Activated gamma-delta T cell (primary cell): ENCODE data around the gene AAMP.
A peak's percentile ranks its signal among the peaks of the same experiment; 100 is the strongest.
"Not testable (repeated sequence)": the region's sequence is repeated elsewhere in the genome, so short reads cannot be mapped to it uniquely, and the experiment has no call there.

Source experiments
- DNase-seq: peaks from one replicate; lab custom pipeline; 2025; lab: John Stamatoyannopoulos, UW
- total RNA-seq, 2 donors: gene quantifications; one replicate each; lab custom pipeline; 2026; lab: John Stamatoyannopoulos, UW

AAMP gene, protein sequence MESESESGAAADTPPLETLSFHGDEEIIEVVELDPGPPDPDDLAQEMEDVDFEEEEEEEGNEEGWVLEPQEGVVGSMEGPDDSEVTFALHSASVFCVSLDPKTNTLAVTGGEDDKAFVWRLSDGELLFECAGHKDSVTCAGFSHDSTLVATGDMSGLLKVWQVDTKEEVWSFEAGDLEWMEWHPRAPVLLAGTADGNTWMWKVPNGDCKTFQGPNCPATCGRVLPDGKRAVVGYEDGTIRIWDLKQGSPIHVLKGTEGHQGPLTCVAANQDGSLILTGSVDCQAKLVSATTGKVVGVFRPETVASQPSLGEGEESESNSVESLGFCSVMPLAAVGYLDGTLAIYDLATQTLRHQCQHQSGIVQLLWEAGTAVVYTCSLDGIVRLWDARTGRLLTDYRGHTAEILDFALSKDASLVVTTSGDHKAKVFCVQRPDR
- total RNA-seq: 78.3 to 79.0 reads per million in 2 donors

DNA sequence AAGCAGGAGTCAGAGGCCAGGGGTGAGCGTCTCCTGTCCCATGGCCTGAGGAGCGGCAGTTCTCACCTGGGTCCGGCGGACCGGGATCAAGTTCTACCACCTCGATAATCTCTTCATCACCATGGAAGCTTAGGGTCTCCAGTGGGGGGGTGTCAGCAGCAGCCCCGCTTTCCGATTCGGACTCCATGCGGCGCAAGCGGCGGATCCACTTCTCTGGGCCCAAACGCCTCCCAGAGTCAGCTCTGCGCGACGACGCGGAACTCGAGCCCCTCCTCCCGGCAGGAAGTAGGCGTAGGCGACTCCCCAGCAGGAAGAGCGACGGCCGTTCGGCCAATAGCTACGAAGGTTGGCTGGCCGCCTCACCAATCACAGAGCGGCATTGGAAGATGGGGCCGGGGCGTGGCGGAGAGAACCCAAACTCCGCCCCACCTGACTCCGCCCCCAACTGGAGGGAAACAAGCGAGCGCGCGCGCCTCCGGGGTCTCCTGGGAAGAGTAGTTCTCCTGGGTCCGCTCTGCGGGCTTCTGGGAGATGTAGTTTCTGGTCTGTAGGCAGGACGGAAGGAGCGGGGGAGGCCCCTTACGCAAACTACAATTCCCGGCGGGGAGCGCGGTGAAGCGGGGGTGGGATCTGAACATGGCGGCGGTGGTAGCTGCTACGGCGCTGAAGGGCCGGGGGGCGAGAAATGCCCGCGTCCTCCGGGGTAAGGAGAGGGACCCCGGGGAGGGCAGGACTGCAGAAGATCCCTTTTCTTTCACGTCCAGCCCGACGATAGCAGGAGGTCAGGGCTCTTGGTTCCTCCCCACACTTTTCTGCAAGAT is at the start of gene AAMP, which contains the start of gene PNKD:
AAMP (minus strand) TSS at position 238 of the 821 bp plus-strand sequence; CDS start at position 187, 51 bp downstream.
PNKD (plus strand) TSS at position 620 of the 821 bp plus-strand sequence; CDS start at position 637, 17 bp downstream.
- peak; percentile 98 for DNase-seq

DNA sequence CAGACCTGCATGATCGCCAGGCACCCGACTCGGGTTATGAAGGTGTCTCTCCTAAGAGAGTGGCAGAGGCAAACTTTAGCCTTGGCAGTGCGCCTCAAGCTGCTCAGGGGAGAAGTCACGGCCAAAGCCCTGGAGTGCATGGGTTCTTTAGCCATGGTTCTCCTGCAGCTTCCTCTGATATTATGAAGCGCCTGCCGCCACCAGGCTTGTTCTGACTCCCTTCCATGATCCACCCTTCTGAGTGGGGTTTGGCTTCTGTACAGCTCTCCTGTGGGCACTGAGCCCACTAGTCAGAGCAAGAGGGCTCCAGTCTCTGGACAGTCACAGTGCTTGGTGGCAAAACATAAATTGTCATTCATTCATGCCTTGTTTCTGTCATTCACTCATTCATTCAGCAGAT is 48.3 kb upstream of the AAMP start:
- DNase-seq: no peak

DNA sequence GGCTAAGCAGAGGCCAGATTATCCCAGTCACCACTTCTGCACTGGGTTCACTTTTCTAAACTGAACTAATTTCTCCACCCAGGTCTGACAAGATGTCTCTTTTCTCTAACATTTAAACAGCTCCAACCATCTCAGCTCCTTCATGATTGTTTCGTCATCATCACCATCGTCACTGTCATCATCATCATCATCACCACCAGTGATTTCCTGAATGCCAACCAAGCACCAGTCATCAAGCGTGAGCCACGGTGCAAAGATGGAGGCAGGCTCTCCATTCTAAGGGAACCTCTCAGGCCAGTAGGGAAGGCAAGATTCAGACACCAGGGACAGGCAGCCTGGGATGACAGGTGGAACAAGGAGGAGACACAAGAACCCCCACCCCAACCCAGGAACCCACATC is 47.9 kb upstream of the AAMP start:
- no peak for DNase-seq

DNA sequence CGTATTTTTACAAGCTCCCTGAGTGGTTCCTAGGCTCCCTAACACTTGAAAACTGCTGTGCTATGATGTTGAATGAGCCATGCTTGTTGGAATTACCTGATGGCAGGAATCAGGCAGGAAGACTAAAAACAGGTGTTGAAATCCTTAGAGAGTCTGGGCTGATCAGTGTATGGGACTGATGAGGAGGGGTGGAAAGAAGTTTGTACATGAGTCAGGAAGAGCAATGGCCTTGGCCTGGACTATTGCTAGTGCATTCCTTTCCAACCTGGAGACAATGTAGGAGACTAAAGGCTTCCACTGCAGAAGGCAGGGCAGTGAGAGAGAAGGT is 47.3 kb upstream of the AAMP start:
- no peak for DNase-seq

DNA sequence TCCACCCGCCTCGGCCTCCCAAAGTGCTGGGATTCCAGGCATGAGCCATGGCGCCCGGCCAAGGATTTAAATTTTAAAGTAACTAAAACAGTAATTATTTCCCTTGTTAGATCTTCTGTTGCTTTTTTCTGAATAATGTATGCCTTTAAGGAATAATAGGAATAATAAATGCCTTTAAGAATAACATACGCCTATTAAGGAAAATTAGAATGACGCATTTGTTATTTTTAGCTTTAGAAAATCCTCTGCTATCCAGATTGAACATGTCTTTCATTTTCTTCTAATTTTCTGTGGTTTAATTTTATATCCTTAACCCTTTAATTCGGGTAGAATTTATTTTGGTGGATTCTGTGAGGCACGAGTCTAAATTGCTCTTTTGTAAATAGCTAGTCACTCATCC is 45.5 kb upstream of the AAMP start:
- no peak for DNase-seq

DNA sequence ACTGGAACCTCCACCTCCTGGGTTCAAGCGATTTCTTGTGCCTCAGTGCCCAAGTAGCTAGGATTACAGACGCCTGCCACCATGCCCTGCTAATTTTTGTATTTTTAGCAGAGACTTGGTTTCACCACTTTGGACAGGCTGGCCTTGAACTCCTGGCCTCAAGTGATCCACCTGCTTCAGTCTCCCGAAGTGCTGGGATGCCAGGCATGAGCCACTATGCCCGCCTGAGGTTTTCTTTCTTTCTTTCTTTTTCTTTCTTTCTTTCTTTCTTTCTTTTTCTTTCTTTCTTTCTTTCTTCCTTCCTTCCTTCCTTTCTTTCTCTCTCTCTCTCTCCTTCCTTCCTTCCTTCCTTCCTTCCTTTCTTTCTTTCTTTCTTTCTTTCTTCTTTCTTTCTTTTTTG is 44.8 kb upstream of the AAMP start:
- DNase-seq: not testable (repeated sequence)

DNA sequence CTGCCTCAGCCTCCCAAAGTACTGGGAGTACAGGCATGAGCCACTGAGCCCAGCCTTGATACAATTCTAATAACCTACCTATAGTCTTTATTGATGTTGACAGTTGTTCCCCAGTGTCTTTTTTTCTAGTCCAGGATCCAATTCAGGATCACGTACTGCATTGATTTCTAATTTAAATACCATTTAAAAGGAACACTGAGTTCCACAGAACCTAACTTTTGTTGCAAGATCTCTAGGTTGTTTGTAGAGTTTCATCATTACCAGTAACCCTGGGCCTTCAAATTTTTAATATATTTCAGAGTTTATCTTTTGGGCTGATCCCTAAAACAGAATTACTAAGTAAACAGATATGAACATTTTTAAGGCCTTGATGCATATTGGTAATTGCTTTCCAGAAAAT is 43.4 kb upstream of the AAMP start:
- no peak for DNase-seq

DNA sequence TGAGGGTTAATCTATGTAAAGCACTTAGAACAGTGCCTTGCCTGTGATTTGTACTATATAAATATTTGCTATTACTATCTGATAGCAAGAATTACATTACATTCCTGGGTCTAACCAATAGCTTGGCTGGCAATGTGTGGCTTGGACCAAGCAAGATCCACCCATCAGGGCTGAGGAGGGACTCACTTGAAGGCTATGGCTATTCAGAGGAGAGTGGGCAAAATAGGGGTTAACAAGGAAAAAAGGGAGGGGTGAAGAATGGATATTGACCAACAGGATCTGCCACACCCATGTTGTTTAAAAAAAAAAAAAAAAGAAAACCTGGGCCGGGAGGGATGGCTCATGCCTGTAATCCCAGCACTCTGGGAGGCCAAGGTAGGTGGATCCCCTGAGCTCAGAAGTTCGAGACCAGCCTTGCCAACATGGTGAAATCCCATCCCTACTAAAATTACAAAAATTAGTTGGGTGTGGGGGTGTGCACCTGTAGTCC is 42.4 kb upstream of the AAMP start:
- DNase-seq: no peak

DNA sequence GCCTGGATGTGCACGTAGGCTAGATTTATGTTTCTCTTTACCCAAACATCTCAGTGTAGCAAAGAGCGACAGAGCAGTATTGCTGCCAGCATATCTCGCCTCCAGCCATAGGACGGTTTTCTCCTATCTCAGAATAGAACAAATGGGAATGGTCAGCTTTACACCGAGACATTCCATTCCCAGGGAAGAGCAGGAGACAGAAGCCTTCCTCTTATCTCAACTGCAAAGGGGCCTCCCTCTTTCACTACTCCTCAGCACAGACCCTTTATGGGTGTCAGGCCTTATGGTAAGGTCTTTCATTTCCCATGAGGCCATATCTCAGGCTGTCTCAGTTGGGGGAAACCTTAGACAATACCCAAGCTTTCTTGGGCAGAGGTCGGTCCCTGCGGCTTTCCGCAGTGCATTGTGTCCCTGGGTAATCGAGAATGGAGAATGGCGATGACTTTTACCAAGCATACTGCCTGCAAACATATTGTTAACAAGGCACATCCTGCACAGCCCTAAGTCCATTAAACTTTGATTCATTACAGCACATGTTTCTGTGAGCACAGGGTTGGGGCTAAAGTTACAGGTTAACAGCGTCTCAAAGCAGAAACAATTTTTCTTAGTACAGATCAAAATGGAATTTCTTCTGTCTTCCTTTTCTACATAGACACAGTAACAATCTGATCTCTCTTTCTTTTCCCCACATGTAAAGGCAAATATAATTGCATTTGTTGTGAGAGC is 41.8 kb upstream of the AAMP start:
- DNase-seq: not testable (repeated sequence)

DNA sequence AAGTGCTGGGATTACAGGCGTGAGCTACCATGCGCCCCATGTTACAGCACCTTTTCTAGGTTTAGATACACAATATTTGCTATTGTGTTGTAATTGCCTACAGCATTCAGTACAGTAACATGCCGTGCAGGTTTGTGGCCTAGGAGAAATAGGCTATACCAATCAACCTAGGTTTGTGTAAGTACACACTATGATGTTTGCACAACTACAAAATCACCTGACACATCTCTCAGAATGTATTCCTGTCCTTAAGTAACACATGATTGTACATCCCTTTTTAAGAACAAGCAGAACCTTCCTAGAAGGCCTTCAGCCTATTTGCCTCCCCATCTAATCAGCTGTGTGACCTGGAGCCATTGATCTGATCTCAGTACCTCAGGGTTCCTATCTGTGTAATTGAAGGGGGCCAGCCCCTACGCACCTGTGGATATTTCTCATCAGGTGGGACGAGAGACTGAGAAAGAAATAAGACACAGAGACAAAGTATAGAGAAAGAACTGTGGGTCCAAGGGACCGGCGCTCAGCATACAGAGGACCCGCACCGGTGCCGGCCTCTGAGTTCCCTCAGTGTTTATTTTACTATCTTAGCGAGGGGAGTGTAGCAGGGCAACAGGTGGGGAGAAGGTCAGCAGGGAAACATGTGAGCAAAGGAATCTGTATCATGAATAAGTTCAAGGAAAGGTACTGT is 41.1 kb upstream of the AAMP start:
- DNase-seq: no peak

DNA sequence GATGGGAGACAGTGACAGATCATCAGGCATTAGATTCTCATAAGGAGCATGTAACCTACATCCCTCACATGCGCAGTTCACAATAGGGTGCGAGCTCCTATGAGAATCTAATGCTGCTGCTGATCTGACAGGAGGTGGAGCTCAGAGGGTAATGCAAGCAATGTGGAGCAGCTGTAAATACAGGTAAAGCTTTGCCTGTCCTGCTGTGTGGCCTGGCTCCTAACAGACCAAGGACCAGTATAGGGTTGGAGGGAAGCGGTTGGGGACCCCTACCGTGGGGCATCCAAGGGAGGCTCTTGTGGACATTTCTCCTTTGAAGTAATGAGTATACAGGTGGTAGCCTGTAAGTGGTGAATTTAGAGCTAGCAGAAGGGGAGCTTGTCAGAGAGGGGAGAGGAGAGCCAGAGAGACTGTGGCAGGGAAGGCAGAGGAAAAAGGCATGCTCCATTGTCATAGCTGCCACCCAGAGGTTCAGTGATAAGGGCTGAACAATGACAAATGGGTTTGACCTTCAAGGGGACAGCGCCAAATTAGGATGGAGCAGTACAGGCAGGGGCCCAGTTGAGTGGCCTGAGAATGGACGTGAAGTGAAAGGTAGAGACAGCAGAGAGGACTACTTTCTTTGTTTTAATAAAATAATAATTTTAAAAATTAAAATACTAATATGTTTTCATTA is 37.6 kb upstream of the AAMP start:
- no peak for DNase-seq

DNA sequence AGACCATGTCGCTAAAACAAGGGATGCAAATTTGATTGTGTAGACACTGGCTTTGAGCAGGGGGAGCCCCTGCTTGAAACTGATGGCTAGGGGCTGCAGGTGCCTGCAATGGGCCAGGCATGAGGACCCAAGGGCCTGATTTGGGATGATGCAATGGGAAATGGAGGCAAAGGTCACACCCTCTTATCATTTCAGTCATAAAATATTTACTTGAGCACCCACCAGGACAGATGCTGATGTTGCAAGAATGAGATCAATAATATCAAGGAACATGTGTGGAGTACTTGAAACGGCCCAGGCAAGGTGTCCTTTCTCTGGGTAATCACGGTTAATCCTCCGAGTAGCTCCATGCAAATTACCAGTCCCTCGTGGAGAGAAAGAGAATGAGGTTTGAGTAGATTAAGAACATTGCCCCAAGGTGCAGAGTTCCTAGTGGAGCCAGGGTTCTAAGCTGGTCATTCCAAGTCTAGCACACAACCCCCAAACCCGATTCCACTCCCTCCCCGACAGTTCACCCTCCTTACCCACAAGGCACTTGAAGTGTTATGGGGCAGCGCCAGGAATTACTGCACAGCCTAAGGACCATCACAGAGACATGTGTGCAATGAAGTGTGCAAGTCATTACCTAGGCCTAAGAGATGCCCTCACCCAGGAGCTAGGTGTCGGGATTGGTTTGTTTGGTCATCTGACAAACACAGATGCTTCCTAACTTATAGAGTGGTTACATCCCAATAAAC is 36.4 kb upstream of the AAMP start:
- no peak for DNase-seq

DNA sequence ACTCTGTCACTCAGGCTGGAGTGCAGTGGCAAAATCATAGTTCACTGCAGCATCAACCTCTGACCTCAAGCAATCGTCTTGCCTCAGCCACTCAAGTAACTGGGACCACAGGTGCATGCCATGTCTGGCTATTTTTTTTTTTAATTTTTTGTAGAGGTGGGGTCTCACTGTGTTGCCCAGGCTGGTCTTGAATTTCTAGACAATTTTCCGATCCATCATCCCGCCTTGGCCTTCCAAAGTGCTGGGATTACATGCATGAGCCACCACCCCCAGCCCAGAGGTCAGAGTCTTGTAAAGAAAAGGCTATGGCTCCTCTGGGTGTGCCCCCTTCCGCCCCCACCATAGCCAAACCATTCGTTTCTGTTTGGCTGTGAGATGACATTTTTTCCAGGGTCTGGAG is 35.4 kb upstream of the AAMP start:
- DNase-seq: no peak

DNA sequence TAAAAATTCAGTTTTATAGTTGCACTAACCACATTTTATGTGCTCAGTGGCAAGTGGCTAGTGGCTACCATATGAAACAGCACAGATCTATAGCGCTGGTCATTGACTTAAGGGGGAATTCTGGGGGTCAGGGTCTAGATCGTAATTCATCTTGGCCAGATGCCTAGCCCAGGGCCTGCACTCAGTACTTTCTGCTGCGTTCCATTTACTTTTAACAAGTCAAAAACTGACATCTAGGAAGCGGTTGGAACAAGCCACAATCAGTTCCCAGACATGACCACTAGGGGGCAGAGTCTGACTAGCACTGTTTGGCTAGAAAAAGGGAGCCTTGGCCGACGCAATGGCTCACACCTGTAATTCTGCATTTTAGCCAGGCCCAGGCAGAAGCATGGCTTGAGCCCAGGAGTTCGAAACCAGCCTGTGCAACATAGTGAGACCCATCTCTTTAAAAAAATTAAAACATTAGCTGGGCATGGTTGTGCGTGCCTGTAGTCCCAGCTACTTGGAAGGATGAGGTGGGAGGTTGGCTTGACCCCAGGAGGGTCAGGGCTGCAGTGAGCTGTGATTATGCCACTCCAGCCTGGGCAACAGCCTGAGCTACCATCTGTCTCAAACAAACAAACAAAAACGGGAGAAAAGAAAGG is 31.4 kb upstream of the AAMP start:
- DNase-seq: no peak

DNA sequence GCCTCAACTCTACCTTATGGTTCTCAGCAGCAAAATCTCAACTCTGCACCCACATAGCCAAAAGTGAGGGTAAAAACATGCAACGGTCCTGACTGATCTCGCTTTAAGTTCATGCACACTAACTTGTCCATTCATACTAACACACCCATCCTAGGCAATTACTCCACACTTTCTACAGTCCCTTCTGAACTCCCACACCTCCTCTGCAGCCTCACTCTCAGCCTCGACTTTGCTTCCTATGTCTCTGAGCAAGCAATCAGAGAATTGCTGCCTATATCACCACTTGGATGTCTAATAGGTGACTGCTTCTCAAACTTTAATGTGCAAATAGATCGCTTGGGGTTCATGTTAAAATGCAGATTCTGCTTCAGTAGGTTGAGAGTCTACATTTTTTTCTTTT is 30.2 kb upstream of the AAMP start:
- DNase-seq: no peak

DNA sequence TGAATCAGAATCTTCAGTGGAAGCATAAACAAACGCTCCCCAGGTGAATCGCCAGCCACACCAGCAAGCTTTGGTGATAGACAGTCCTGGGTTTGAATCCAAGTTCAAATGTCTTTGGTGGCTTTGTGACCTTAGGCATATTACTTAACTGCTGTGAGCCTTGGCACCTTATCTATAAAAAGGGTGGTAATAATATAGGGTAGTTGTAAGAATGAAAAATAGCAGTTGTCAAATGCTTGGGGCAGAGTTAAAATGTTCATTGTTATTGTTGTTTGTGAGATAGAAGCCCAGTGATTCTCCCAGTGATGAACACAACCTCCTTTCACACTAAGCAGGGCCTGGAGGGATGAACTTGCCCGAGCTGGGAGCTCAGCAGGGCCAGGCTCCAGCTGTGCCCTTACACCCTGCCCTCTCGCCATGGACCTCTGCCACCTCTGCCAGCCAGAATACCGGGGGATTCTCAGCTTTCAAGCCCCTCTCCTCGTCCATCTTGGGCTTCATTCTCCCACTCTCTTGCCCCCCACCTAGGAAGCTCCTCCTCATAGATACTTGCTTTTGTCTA is 28.5 kb upstream of the AAMP start:
- DNase-seq: no peak

DNA sequence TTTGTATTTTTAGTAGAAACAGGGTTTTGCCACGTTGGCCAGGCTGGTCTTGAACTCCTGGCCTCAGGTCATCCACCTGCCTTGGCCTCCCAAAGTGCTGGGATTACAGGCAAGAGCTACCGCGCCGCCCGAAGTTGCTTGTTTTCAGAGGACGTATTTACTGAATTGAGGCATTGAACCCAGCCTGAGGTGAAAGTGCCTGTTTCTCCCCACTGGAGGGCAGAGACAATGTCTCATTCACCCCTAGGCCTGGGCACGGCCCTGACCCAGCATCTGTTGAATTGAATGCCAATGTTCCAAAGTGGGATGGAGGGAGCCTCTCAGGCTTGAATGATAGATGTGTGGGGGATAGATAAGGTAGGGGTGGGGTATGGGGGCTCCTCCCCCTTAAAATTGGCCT is 26.9 kb upstream of the AAMP start:
- no peak for DNase-seq

DNA sequence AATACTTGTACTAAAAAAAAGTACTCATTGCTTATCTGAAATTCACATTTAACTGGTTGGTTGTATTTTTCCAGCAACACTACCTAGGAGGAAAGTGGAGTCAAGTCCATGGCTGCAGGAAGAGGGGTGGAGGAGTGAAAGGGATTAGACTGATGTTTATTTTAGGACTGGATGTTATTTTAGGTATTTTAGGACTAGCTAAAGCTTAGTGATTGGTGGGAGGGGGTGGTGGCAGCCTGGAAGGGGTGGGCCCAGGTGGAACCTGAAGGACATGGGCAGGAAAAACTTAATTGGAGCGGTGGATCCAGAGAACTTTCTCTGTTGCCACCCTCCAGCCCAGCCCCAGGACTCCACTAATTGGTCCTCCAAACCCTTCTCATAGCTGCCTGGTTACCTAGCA is 26.3 kb upstream of the AAMP start:
- DNase-seq: no peak

DNA sequence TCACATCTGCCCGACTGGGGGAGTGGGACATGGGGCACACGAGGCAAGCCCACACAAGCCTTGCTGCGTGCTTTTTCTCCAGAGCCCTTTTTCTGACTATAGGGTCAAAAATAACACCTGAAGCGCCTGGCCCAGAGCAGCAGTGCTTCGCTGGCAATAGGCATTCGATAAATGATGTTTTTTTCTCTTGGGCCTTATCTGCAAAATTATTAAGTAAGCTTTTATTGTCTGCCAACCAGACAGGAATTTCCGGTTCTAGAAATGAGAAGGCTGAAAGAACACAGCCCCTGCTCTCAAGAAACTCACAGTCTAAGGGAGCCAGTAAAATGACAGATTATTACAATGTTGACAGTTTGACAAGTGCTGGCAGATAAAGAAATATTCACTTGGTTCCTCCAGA is 25.1 kb upstream of the AAMP start:
- DNase-seq: no peak
